Caki2 (cell line): Measurements from ENCODE around the gene DAPK3. TPM values are rescaled to one million over a fixed set of nuclear protein-coding genes. Genes with fewer than 3 reads are reported as not detected.
A peak's percentile ranks its signal among the peaks of the same experiment; 100 is the strongest.
"Not testable (repeated sequence)": the region's sequence is repeated elsewhere in the genome, so short reads cannot be mapped to it uniquely, and the experiment has no call there.

ENCODE experiments used
- DNase-seq: peaks from one replicate; pipeline ENCODE4 v3.0.0-alpha.2; 2015; ENCODE audit warnings: low read depth
- in situ Hi-C: cut with HindIII; loops from 2 replicates; pipeline ENCODE4 v1.10.0; 2016; ENCODE audit warnings: low sequenced_read_pairs, low pct_unique_long_range_greater_than_20kb, mixed read lengths
- total RNA-seq: library from RNA; depleted of rRNA; stranded (reverse); fragments of >200 nt; shearing (Covaris generic); gene quantifications from 2 replicates; pipeline ENCODE4 v1.2.3, GENCODE V29; 2014; ENCODE audit warnings: low replicate concordance; rRNA removed

DAPK3 gene
- total RNA-seq: 77.2 and 105 TPM in 2 replicates

DNA sequence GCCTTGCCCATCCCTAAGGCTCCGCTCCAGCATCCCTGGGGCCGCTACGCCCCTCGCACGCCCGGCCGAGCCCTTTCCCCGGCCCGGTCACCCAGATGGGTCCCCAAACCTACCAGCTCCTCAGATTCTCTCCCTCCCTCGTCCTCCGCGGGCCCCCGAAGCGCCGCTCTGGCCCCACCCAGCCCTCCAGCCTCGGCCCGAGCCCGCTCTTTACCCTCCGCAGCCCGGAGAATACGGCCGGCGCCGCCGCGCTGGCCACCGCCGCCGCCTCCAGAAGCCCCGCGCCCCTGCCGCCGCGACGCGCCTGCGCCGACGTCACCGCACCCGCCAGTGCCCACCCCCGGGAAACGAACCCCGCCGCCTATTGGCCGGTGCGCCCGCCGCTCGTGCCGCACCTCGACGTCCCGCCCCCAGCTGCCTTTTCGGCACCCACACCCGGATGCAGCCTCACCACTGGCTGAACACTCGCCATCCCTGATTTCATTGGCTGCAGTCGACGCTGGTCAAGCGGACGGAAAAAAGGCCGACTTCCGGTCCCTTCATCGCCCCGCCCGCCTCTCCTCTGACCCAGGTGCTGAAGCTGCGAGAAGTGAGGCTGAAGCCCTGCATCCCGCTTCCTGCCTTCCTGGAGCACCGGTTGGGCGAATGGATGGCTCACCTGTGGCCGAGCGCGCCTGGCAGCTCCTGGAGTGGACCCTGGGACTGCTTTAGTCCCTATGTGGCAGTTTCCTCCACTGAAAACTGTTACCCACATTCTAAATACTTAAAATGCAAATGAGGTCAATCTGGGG is at the start of gene DAPK3:
DAPK3 (minus strand) TSS at position 292 of the 791 bp plus-strand sequence. CDS start 1,364 bp downstream, outside the sequence.
- DNase-seq: peak; percentile 91
- in situ Hi-C loops: no loop called here

DNA sequence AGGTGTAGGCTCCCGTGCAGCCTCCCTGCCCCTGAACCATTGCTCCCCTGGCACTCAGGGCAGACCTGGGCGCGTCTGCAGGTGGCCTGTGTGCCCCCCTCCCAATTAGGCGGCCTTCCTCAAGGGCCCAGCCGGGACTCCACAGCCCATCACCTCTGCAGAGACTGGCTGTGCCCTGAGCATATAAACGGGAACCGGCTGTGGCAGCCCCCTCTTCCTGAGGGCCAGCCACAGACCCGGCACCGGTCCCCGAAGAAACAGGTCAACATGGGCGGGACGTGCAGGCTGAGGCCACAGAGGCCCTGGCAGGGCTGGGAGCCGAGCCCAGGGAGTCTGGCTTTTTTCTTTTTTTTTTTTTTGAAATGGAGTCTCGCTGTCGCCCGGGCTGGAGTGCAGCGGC is 48.7 kb upstream of the DAPK3 start:
- in situ Hi-C loops: no loop called here
- no peak for DNase-seq

DNA sequence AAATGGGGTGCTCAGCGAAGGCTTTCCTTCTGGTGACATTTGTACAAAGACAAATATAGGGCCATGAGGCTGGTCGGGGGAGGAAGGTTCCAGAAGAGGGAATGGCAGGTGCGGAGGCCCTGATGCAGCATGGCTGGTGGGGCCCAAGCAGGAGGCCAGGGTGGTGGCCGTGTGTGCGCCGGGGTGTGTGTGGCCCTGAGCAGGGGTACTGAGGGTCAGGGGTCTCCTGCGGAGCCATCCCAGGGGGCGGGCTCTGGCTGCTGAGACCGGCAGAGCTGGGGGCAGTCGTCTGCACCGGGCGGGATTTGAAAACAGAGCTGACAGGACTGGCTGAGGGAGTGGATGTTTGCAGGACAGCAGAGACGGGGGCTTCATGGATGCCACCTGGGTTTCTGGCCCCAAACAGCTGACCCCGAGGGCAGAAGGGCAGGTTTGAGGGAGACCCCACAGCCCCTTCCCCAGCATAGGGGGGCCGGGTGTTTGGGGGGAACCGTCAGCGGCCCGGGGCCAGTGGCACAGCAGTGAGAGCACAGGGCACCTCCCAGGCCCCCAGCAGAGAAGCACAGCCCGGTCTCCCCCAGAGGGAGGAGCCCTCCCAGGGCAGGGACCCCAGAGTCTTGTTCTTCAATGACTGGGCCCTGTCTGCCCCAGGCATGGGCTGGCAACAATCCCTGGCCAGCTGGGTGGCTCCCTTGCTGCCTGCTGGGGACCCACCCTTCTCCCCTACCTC is 48.0 kb upstream of the DAPK3 start:
- DNase-seq: no peak
- in situ Hi-C loops: no loop called here

DNA sequence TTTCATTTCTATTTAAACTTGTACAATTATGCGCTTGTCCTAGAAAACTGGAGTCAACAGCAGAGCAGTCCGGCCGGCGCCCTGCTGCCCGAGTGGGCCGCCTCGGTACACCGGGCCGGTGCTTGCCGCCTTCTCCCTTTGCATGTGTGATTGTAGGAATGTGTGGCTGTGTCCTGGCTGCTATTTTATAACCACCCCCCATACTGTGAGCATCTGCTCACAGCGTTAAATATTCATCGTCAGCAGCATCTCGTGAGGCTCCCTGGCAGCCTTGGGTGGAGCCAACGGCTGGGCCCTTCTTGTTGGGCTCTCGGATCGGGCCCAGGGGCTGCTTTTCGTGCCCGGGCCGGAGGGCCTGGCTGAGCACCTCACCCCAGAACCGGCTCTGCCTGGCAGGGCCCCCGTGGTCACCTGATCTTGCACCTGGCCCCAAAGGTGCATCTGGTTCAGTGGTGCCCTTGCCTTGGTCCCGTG is 47.3 kb upstream of the DAPK3 start:
- in situ Hi-C loops: no loop called here
- no peak for DNase-seq

DNA sequence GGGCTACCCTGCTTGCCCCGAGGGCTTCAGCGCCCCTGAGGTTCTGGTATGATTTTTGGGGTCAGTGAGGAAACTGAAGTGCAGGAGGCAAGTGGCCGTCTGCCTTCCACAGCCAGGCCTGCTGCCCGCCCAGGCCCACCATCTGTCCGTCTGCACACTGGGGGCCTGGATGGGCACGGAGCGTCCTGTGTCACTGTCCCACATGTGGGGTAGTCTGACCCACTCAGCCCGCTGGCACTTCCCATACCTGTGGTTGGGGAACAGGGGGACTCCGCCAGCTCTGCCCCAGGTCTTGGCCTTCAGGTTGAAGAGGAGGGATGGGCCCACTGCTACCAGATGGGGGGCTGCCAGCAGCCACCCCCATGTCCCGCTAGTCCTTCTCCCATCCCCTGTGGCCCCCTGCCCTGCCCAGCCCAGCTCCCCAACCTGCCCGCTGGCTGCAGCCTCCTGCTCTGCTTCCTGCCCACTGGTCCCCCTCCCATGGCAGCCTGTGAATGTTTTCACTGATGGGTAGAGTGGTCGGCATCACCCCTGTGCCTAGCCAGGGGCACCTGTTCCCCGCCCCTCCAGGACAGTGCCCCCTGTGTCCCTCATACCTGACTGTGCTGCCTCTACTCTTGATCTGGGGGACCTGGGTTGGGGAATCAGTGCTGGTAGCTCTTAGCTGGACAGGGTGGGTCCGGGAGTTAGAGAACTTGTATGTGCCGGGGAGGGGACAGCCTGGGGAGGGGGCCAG is 46.2 kb upstream of the DAPK3 start:
- no peak for DNase-seq
- in situ Hi-C loops: no loop called here

DNA sequence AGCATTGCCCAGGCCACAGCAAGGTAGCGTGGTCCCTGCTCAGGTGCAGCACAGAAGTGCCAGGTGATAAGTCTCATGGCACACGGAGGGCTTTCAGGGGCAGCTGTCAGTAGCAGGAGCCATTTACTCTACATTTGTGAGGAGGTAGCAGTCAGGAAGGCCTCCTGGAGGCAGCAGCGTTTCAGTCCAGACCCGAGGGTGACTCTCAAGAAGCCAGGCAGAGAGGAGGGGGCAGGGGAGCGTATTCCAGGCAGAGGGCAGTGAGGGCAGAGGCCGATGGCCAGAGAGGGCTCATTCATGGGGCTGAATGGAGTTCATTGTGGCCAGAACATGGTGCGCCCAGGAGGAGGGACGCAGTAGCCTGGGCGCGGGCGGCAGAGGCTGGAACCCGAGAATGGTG is 45.6 kb upstream of the DAPK3 start:
- no peak for DNase-seq
- in situ Hi-C loops: no loop called here

DNA sequence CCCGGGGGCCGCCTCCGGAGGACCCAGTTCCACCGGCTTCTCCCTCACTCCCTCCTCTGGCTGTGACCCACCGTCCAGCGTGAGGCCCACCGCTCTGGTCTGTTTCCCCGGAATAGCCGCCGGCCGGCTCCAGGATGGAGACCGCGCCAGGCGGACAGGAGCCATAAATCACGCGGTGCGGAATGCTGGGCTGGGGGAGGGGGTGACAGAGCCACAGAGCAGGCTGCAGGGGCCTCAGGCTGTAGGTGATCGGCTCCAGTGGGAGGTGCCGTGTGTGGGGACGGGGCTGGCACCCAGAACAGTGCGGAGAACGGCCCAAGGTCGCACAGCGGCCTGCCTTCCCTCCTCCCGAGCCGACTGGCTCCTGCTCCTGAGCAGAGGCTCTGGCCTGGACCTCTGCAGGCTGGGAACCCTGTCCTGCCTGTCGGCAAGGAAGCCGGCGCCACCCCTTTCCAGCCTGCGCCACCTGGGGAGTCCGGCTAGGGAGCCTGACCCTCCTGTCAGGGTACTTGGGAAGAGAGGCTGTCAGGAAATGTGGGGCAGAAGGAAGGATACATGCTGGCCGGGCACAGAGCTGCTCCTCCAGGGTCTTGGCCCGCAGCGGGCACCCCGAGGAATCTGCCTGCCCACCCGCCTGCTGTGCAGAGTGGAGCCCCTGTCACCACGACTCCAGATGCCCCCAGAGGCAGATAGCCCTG is 45.0 kb upstream of the DAPK3 start:
- in situ Hi-C loops: no loop called here
- DNase-seq: no peak

DNA sequence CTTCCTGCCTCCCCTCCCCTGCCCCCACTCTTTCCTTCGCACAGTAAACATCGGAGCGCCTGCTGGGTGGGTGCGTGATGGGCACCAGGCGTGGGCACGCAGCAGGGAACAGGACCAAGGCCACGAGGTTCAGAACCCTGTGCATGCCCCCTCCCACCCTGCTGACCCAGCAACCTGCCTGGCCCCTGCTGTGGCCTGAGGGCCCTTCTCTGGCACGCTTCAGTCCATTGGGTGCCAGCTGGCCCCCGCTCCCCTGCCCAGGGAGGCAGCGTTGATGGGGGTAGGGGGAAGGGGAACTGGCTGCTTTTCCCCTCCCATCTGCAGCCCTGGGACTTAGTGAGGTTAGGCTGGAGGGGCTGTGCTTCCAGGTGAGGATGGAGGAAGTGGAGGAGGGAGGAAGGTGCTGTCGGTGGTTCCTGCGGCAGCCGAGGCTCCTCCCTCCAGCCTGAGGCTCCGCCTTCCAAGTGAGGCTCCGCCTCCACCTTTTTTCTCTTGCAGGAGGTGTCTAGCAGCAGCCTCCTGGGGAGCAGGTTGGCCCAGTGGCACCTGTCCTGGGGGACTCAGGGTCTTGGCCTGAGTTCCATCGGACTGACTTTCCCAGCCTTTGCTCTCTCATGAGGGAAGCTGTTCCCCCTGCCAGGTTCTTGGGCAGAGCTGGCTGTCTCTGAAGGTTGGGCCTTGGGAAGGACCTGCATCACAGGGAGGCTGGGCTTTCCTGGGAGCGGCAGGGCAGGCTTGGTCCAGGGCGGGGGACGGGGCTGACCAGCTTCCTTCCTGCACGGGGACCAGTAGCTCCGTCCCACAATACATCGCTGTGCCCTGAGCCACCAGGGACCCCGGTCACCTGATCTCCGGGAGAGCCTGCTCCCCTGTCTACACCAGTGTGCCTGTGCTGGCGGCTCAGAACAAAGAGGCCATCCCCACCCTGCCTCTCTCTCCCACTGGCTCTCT is 43.9 kb upstream of the DAPK3 start:
- in situ Hi-C loops: no loop called here
- no peak for DNase-seq

DNA sequence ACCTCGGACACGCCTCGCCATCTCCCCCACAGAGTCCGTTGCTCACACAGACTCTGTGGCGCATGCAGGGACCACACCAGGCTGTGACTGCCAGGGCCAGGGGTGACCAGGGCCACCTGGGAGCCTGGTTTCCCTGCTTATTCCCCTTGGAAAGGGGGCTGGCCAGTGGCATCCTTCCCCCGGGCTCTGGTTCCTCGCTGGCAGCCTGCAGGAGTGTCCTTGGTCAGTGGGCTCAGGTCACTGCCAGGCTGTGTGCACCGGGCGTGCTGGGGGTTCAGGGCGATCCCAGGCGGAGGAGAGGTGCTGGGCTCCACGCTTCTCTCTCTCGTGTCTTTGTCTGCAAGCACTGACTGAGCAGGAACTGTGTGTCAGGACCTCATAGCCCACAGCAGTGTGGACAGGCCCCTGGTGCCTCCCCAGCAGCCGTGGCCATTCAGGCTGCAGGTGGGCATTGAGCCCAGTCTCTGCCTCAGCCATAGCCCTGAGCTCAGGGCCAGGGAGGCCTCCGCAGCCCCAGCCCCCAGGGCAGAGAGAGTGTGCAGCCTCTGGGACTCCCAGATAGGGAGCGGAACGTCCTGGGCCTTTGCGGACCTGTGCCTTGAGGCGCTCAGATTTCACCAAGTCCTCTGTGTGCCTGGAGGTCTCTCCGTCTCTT is 43.1 kb upstream of the DAPK3 start:
- in situ Hi-C loops: no loop called here
- DNase-seq: no peak

DNA sequence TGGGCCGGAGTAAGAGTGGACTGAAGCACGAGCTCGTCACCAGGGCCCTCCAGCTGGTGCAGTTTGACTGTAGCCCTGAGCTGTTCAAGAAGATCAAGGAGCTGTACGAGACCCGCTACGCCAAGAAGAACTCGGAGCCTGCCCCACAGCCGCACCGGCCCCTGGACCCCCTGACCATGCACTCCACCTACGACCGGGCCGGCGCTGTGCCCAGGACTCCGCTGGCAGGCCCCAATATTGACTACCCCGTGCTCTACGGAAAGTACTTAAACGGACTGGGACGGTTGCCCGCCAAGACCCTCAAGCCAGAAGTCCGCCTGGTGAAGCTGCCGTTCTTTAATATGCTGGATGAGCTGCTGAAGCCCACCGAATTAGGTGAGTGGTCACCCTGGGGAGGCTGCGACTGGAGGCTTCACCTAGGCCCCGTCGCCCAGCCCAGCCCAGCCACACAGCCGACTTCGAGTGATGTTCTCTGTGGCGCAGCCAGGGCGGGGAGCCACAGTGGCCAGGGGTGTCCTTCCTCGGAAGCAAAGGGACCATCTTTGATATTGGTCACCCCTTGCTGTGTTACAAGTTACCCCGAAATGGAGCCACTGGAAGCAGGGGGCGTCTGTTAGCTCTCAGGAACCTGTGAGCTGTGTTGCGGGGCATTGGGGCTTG is 42.2 kb upstream of the DAPK3 start:
- no peak for DNase-seq
- in situ Hi-C loops: no loop called here

DNA sequence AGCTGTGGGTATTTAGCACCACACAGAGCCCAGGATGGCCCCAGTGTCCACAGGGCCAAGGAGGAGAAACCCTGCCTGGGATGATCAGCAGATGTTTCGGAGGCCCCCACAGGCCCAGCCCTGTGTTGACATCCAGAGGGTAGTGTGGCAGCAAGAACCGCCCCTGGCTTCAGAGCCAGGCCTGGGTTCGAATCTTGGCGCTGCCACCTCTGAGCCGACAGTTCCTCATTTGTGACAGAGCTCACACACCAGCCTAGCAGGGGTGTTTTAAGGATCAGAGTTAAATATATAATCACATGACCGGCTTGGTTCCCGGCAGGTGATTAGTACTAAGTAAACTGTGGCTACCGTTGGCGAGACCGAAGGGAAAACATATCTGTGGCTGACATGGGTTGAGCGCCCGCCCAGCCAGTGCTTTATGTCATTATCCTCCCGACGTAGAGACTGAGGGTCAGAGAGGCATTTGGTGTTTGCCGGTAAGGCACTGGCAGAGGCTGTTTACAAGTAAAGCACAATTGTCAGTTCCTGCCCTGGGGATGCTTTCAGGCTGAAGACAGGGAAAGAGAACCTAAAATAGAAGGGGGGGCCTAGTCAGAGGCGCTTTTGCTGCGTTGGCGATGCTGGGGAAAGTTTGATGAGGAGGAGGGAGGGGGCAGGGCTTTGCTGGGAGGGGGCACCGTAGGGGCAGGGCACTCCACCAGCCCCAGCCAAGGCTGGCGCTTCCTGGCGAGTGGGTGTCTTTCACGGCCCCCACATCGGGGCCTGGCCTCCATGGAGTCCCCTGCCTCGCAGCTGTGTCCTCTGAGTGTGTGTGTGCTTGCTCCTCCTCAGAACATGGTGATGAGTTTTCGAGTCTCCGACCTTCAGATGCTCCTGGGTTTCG is 41.4 kb upstream of the DAPK3 start:
- in situ Hi-C loops: no loop called here
- DNase-seq: no peak

DNA sequence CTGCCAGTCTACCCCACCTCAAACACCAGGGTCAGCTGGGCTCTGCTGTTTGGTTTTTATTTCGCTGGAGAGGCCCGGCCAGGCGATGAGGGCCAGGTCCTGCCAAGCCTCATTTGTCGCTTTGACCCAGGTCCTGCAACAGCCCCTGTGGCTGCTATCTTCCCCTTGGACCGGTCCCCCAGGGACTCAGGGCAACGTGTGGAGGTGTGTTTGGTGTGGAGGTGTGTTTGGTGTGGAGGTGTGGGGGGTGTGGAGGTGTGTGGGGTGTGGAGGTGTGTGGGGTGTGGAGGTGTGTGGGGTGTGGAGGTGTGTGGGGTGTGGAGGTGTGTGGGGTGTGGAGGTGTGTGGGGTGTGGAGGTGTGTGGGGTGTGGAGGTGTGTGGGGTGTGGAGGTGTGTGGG is 40.5 kb upstream of the DAPK3 start:
- DNase-seq, in situ Hi-C loops: not testable (repeated sequence)

DNA sequence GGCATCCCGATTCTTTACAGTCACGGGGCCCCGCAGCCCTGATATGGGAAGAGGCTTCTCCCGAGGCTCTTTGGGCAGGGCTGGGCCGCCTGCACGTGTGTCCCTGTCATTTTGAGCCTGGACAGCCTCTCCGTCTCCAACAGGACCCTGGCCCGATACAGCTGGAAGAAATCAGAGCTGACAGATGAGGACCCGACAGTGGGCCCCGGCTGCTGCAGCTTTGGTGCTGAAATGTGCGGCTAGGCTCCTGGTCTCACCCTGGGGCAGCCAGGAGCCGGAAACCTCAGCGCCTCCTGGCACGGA is 39.9 kb upstream of the DAPK3 start:
- no peak for DNase-seq
- in situ Hi-C loops: no loop called here

DNA sequence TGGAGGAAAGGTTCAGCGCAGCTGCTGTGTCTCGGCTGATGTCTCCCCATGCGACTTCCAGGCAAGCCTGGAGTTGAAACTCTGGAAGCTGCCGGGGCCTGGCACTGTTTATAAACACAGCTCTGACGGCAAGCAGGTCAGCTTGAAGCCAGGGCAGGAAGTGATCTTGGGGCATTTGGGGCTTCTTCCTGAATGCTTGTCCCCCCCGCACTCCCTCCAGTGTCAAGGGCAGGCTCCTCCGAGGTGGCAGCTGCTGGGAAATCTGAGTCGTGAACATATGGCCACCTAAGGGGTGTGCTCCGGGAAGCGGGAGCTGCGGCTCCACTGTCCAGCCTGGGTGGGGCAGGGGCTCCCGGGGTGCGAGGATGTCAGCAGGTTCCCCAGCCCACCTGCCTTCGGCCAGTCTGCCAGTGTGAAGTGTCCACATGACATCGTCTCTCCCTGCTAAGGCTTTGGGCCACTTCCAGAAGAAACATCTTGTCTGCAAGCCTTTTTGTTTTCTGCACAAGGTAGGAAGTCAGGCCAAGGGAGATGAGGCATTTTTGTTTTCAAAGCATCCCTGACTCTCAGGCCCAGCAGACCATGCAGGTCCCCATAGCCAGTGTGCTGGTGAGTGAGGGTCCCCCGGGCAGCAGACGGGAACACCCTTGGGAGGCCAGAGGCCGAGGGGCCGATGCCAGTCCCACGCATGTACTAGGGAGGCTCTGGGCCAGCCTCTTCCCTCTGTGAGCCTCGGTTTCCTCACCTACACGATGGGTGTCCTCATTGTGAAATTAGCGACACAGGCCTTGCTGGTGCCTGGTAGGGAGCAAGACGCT is 39.3 kb upstream of the DAPK3 start:
- in situ Hi-C loops: no loop called here
- no peak for DNase-seq
